ENCODE results near the gene ROPN1B. TPM values are rescaled to one million over a fixed set of nuclear protein-coding genes. Genes with fewer than 3 reads are reported as not detected.
"Not testable (repeated sequence)": the region's sequence is repeated elsewhere in the genome, so short reads cannot be mapped to it uniquely, and the experiment has no call there.

ROPN1B gene
- total RNA-seq, 1 experiment from 2014 or later = not detected

DNA sequence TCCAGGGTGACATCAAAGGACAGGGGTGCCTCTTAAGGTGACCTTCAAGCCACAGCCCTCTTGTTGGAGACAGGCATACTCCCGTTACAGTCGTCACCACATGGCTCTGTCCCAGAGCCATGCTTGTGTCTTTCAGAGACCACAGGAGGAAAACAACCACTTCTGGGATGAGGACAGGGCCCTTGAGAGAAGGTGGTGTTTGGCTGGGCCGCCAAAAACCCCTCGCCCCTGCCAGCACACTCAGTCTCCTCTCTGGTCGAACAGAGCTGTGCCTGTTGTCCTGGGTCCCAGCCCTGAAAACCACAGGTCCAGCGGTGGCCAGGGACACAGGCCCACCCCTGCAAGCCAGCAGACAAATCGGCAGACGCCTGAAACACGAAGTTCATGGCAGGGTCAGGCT, 44.7 kb upstream of the ROPN1B start:
- H3K9me3 ChIP-seq; POLR2A ChIA-PET; H3K27me3 ChIP-seq (replicated peaks; ENCODE audit: control insufficient read depth, insufficient read depth, low read length); CTCF ChIA-PET; BruUV-seq (replicated peaks); H3K9me3 Mint-ChIP-seq (ENCODE audit: unreplicated experiment); H3K4me1 Mint-ChIP-seq (ENCODE audit: low read depth, unreplicated experiment); H3K27me3 Mint-ChIP-seq (ENCODE audit: insufficient read depth, unreplicated experiment); H3K4me1 ChIP-seq; H3K4me3 Mint-ChIP-seq (ENCODE audit: unreplicated experiment); H3K36me3 ChIP-seq (ENCODE audit: control insufficient read depth, insufficient read depth, low read length); DNase-seq; H3K27ac Mint-ChIP-seq (ENCODE audit: unreplicated experiment); H3K36me3 Mint-ChIP-seq (ENCODE audit: insufficient read depth, unreplicated experiment); H3K4me3 ChIP-seq (ENCODE audit: low read depth, low read length): not testable (repeated sequence)
- intact Hi-C loops (cut with micrococcal nuclease; ENCODE audit: unreplicated experiment) = loop anchor here (10.0 kb wide), 1 partner anchor 461 kb away; no protein-coding TSS in a partner anchor

DNA sequence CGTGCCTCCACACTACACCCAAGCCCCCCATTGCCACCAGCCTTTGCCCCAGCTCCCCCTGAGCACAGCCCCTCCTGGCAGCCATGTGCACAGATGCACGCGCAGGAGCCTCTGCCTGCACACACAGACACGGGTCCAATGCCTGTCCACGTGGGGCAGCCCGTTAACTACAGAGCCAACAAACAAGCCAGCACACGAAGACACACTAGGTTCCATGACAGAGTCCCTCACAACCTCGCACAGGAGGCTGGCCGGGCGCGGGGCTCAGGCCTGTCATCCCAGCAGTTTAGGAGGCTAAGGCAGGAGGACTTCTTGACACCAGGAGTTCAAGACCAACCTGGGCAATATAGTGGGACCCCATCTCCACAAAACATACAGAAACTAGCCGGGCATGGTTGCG, 43.3 kb upstream of the ROPN1B start:
- H3K36me3 ChIP-seq (ENCODE audit: control insufficient read depth, insufficient read depth, low read length); H3K9me3 ChIP-seq; POLR2A ChIA-PET; DNase-seq; H3K36me3 Mint-ChIP-seq (ENCODE audit: insufficient read depth, unreplicated experiment); H3K27ac Mint-ChIP-seq (ENCODE audit: unreplicated experiment); H3K4me1 Mint-ChIP-seq (ENCODE audit: low read depth, unreplicated experiment); CTCF ChIA-PET; H3K27me3 Mint-ChIP-seq (ENCODE audit: insufficient read depth, unreplicated experiment); H3K27me3 ChIP-seq (replicated peaks; ENCODE audit: control insufficient read depth, insufficient read depth, low read length); H3K4me1 ChIP-seq; H3K9me3 Mint-ChIP-seq (ENCODE audit: unreplicated experiment); BruUV-seq (replicated peaks); H3K4me3 ChIP-seq (ENCODE audit: low read depth, low read length); H3K4me3 Mint-ChIP-seq (ENCODE audit: unreplicated experiment): not testable (repeated sequence)
- intact Hi-C loops (cut with micrococcal nuclease; ENCODE audit: unreplicated experiment) = loop anchor here (10.0 kb wide), 1 partner anchor 459 kb away; no protein-coding TSS in a partner anchor

DNA sequence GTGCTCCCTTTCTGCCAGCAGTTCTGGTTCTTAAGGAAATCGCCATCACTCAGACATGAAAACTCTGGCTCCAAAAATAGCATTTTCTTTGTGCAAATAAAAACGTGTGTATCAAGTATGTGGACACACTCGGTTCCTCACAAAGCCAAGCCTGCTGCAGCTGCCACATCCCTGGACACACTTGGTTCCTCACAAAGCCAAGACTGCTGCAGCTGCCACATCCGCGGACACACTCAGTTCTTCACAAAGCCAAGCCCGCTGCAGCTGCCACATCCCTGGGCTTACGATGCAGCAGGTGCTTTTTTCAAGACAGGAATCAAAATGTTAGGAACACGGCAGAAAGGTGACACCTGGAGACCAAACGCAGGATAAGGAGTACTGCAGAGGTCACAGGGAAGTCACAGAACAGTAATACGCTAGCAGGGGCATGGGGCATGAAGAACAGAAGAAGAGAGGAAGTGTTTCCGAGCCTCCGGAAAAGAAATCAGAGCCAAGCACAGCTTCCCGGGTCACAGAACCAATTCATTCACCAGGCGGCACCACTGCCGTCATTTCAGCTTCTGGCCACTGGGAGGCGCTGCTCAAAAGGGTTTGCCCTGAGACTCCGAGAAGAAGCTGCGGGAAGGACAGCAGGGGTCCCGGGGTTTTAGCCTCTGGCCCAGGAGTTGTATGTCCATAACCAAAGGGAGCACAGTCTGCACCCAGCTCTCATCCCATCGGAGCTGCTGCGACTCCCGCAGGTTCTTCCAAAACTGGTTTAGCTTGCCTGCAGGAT, 40.0 kb upstream of the ROPN1B start:
- H3K27ac Mint-ChIP-seq (ENCODE audit: unreplicated experiment); POLR2A ChIA-PET; H3K36me3 ChIP-seq (ENCODE audit: control insufficient read depth, insufficient read depth, low read length); H3K27me3 ChIP-seq (replicated peaks; ENCODE audit: control insufficient read depth, insufficient read depth, low read length); H3K4me1 Mint-ChIP-seq (ENCODE audit: low read depth, unreplicated experiment); H3K4me3 Mint-ChIP-seq (ENCODE audit: unreplicated experiment); H3K4me3 ChIP-seq (ENCODE audit: low read depth, low read length); H3K27me3 Mint-ChIP-seq (ENCODE audit: insufficient read depth, unreplicated experiment); BruUV-seq (replicated peaks); H3K9me3 Mint-ChIP-seq (ENCODE audit: unreplicated experiment); H3K9me3 ChIP-seq; H3K4me1 ChIP-seq; H3K36me3 Mint-ChIP-seq (ENCODE audit: insufficient read depth, unreplicated experiment): not testable (repeated sequence)
- intact Hi-C loops (cut with micrococcal nuclease; ENCODE audit: unreplicated experiment) = loop anchor here (10.0 kb wide), 1 partner anchor 456 kb away; no protein-coding TSS in a partner anchor
- TF ChIP-seq, protein P1, sequence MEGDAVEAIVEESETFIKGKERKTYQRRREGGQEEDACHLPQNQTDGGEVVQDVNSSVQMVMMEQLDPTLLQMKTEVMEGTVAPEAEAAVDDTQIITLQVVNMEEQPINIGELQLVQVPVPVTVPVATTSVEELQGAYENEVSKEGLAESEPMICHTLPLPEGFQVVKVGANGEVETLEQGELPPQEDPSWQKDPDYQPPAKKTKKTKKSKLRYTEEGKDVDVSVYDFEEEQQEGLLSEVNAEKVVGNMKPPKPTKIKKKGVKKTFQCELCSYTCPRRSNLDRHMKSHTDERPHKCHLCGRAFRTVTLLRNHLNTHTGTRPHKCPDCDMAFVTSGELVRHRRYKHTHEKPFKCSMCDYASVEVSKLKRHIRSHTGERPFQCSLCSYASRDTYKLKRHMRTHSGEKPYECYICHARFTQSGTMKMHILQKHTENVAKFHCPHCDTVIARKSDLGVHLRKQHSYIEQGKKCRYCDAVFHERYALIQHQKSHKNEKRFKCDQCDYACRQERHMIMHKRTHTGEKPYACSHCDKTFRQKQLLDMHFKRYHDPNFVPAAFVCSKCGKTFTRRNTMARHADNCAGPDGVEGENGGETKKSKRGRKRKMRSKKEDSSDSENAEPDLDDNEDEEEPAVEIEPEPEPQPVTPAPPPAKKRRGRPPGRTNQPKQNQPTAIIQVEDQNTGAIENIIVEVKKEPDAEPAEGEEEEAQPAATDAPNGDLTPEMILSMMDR (IDR thresholded peaks at IDR 0.05; ENCODE audit: insufficient read depth in 1 of 2, low read depth in 1 of 2, low read length in 1 of 2, severe bottlenecking in 1 of 2, unreplicated experiment in 1 of 2) = peak; percentile 44 to 71
- peak in 1 of 2 experiments; percentile 69 for DNase-seq
- CTCF ChIA-PET = interaction anchor here (0.6 to 1.1 kb wide), 3 partner anchors 155 to 1299 kb away, joined by 3 to 4 read pairs (median 3); partner anchors contain the start of gene SLC41A3

DNA sequence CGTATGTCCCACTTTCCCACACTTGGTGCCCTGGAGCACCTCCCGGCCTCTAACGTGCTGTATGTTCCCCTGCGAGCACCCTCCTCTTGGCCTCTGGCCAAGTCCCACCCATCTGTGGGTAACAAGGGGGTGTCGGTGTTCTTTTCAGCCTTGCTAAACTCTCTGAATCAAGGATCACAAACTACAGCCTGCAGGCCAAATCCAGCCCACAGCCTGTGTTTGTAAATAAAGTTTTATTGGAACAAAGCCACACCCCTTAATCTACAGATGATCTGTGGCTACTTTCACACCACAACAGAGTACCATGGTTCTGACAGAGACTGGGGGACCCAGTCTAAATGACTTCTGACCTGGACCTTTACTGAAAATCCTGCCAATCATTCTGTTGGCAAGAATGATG, 39.2 kb upstream of the ROPN1B start:
- BruUV-seq (replicated peaks); H3K4me1 Mint-ChIP-seq (ENCODE audit: low read depth, unreplicated experiment); H3K4me3 ChIP-seq (ENCODE audit: low read depth, low read length); H3K9me3 ChIP-seq; H3K27me3 ChIP-seq (replicated peaks; ENCODE audit: control insufficient read depth, insufficient read depth, low read length); H3K27me3 Mint-ChIP-seq (ENCODE audit: insufficient read depth, unreplicated experiment); POLR2A ChIA-PET; H3K36me3 Mint-ChIP-seq (ENCODE audit: insufficient read depth, unreplicated experiment); H3K27ac Mint-ChIP-seq (ENCODE audit: unreplicated experiment); DNase-seq; H3K4me1 ChIP-seq; H3K9me3 Mint-ChIP-seq (ENCODE audit: unreplicated experiment); H3K36me3 ChIP-seq (ENCODE audit: control insufficient read depth, insufficient read depth, low read length); H3K4me3 Mint-ChIP-seq (ENCODE audit: unreplicated experiment): not testable (repeated sequence)
- intact Hi-C loops (cut with micrococcal nuclease; ENCODE audit: unreplicated experiment) = loop anchor here (10.0 kb wide), 1 partner anchor 455 kb away; no protein-coding TSS in a partner anchor
- CTCF ChIA-PET = interaction anchor here (0.9 to 1.1 kb wide), 2 partner anchors 154 to 203 kb away, joined by 3 to 4 read pairs; partner anchors contain the start of gene SLC41A3

DNA sequence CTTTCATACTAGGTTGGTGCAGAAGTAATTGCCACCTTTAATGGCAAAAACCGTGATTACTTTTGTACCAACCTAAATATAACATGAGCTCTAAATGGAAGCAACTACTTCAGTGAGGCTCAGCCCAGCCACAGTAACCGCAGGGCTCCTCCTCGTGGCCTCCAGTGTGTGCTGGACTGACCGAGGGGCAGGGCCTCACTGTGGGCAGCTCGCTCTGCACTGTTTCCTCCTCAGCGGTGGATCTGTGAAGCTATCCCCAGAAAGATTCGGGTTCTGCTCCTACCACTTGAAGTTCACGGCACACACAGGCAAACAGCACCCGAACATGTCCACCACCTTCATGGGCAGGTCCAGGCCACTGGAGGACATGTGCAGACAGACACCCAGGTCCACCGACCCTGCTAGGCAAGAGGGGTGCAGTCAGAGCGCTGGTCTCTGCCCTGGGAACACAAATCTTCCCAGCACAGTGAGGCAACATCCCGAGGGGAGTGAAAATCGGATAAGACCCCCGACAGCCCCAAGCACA, 37.6 kb upstream of the ROPN1B start:
- H3K36me3 Mint-ChIP-seq (ENCODE audit: insufficient read depth, unreplicated experiment); CTCF ChIA-PET; BruUV-seq (replicated peaks); H3K4me3 ChIP-seq (ENCODE audit: low read depth, low read length); H3K36me3 ChIP-seq (ENCODE audit: control insufficient read depth, insufficient read depth, low read length); H3K9me3 ChIP-seq; H3K27me3 ChIP-seq (replicated peaks; ENCODE audit: control insufficient read depth, insufficient read depth, low read length); H3K4me1 Mint-ChIP-seq (ENCODE audit: low read depth, unreplicated experiment); intact Hi-C loops (cut with micrococcal nuclease; ENCODE audit: unreplicated experiment); H3K27ac Mint-ChIP-seq (ENCODE audit: unreplicated experiment); H3K9me3 Mint-ChIP-seq (ENCODE audit: unreplicated experiment); DNase-seq; H3K27me3 Mint-ChIP-seq (ENCODE audit: insufficient read depth, unreplicated experiment); H3K4me3 Mint-ChIP-seq (ENCODE audit: unreplicated experiment): not testable (repeated sequence)
- POLR2A ChIA-PET = interaction anchor here (0.6 kb wide), 1 partner anchor 83 kb away, joined by 3 read pairs; no protein-coding TSS in a partner anchor
- peaks cover 12% of the 10 kb centered on the region; the same call in 1 of the 2 replicates for H3K4me1 ChIP-seq

DNA sequence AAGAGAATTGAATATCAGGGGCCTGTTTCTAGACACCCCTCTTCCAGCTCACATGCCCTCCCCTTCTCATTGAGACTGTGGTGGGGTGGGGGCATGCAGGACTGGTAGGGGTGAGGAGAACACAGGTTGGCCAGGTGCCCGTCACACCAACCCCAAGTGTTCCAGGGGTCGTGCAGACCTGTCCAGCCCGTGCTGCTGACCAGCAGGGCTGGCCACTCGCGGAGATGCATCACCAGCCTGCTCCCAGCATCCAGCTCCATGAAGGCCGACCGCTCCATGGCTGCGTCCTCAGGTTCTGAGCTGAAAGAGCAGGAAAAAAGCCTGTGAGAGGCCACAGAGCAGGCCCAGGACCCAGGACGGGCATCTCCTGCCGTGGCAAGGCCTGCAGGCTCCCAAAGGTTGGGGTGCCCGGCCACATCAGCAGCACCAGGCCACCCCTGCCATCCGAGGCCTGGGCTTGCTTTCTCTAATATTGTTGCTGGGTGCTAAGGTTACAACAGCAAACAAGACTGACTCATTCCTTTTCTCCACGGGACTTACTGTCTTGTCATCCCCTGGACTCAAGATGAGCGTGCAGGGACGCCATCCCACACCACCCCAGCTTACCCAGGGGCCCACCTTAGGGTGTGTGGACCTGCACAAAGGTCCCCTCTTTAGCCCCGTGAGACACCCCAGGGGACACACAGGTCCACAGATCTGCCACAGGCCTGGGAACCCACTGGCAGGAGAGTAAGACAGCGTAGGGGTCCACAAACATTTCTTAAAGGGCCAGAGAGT, 35.4 kb upstream of the ROPN1B start:
- CTCF ChIA-PET; H3K4me1 Mint-ChIP-seq (ENCODE audit: low read depth, unreplicated experiment); H3K27me3 Mint-ChIP-seq (ENCODE audit: insufficient read depth, unreplicated experiment); H3K4me3 Mint-ChIP-seq (ENCODE audit: unreplicated experiment); H3K9me3 ChIP-seq; H3K4me3 ChIP-seq (ENCODE audit: low read depth, low read length); intact Hi-C loops (cut with micrococcal nuclease; ENCODE audit: unreplicated experiment); H3K36me3 Mint-ChIP-seq (ENCODE audit: insufficient read depth, unreplicated experiment); H3K36me3 ChIP-seq (ENCODE audit: control insufficient read depth, insufficient read depth, low read length); H3K27ac Mint-ChIP-seq (ENCODE audit: unreplicated experiment); DNase-seq; BruUV-seq (replicated peaks); H3K27me3 ChIP-seq (replicated peaks; ENCODE audit: control insufficient read depth, insufficient read depth, low read length); POLR2A ChIA-PET; H3K9me3 Mint-ChIP-seq (ENCODE audit: unreplicated experiment): not testable (repeated sequence)
- H3K4me1 ChIP-seq = peaks cover 12% of the 10 kb centered on the region; the same call in 1 of the 2 replicates

Data from Caco-2 (cell line).